Stimulated activated CD8-positive, alpha-beta memory T cell treated with anti-CD3 and anti-CD28 coated beads, Interleukin-4, amount 100 ng/mL, for 48 hours (primary cell): ENCODE measurements around the gene AFP.
"Not testable (repeated sequence)": the region's sequence is repeated elsewhere in the genome, so short reads cannot be mapped to it uniquely, and the experiment has no call there.

ENCODE experiments used
- DNase-seq: peaks from one replicate; pipeline ENCODE4 v3.0.0-alpha.2; 2020

AFP gene

DNA sequence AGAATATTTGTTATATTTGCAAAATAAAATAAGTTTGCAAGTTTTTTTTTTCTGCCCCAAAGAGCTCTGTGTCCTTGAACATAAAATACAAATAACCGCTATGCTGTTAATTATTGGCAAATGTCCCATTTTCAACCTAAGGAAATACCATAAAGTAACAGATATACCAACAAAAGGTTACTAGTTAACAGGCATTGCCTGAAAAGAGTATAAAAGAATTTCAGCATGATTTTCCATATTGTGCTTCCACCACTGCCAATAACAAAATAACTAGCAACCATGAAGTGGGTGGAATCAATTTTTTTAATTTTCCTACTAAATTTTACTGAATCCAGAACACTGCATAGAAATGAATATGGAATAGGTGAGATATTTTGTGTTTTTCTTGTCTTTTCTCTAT, at the start of gene AFP:
AFP (plus strand) TSS at position 238 of the 400 bp plus-strand sequence; CDS start at position 280, 42 bp downstream.
- no peak for DNase-seq

DNA sequence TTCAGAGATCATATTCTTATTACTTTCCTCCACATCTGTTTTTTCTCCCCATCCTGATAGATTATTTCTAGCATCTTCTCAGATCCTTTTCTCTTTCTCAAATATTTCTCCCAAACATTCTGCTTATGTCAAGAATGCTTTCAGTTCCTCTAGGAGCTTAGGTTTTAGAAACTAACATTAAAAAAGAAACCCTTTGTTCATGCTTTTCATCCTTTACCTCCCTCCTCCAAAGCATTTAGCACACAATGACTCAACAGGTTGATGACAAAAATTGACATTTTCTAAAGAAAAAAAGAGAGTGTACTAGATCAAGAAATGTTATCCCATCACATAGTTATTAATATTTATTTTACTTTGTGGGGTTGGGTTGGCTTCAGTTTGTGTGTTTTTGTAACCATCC, 48.5 kb upstream of the AFP start:
- DNase-seq, result no peak

DNA sequence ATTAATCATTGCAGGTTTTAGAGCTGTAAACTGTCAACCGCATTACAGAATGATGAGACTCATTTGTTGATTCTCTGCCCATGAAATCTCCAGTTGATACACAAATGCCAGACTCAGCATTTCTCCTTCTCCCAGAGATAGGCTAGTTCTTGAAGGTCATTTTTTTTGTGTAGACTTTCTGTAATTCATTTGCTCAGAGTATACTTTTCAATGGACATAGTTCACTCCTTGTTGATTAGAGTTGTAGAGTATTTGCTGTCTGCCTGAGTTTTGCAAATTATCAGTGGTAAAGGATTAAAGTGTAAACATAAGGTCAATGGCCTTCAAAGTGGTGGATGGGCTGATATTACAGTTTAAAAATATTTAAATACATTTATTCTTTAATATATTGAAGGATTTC, 47.1 kb upstream of the AFP start:
- DNase-seq, result no peak

DNA sequence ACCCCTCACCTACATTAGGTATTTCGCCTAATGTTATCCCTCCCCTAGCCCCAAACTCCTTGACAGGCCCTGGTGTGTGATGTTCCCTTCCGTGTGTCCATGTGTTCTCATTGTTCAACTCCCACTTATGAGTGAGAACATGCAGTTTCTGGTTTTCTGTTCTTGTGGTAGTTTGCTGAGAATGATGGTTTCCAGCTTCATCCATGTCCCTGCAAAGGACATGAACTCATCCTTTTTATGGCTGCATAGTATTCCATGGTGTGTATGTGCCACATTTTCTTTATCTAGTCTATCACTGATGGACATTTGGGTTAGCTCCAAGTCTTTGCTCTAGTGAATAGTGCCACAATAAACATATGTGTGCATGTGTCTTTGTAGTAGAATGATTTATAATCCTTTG, 46.4 kb upstream of the AFP start:
- not testable (repeated sequence) for DNase-seq

DNA sequence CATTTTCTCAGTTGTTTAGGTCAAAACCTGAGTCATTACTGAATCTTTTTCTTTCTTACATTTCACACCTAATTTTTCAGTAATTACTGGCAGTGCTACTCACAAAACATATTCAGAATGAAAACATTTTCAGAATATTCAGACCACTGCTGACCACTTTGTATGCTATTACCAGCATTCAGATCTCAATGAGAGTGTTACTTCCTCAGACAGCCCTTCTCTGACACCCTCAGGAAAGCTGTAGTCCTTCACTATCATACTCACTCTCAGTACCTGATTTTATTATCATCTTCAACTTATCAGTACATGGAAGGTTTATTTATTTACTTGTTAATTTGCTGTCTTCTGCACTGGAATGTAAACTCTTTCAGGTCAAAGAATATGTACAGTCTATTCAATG, 44.2 kb upstream of the AFP start:
- DNase-seq, result no peak

DNA sequence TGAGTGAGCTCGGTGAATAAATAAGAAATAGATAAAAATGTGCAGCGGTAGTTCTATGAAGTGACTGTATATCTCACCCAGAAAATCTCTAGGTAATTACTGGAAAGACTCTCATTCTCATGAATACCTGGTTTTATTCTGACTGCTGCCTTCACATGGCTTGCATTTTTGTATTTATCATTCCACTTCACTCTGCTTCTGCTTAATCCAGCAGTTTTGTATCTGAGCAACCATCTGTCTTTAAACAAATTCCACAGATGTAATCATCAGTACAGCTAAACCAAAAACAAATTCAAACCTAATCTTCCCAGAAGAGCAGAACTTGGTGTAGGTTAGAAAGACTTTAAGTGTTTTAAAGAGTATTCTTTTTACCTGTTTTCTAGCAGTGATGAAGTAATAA, 43.1 kb upstream of the AFP start:
- DNase-seq, result no peak

DNA sequence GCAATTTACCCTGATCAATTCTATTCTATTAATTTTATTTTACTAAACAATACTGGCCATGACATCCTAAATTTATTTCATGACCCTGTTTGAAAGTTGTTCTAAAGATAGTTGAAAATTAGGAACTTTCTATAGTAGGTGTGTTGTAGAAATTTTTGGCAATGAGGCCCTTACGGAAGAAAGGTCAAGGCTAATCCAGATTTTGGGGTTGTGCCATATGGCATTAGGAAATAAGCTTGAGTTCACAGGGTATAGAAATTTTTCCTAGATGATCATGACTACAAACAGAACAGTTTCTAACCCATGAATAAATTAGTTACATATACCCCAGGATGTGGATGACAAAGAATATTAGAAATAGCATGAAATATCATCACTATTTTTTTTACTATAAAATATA, 39.7 kb upstream of the AFP start:
- DNase-seq, result no peak

DNA sequence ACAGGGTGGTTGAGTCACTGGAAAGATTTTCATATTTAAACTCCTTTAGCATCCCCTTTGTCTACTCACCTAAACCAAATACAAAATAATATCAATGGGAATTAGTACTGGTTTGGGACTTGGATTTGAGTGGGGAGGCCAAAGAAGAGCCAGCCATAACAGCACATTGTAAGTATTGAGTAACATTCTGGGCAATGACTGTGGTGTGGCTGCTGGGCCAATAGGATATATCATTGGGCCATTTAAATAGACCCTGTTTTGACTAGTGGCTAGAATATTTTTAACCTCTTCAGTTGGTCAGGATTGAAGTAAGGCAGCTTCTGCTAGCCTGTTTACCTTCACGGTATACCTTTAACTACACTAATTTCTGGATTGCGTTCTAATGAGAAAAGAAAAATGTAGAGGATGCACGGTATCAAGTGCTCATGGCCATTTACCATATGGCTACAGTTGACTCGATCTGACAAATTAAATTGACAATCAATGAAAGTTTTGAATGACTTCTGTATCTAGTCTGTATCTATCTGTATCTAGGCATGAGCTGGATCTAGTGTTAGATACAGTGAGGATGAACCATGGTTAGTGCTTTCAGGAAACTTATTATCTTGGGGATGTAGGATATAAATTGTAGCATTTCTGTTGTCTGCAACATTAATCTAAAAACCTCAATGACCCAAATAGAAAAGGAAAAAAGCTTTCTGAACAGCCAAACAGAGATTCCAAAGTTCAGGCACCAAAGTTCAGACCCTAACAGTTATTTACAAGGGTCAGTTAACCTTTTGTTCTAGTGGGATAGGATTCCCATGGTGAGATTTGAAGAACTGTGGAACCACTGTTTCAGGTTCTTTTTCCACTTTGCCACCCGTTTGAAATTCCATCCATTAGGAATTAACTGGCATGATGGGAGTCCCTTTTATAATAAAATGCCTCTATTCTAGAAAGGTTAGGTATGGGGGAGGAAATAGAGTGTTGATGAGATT, 38.7 kb upstream of the AFP start:
- no peak for DNase-seq

DNA sequence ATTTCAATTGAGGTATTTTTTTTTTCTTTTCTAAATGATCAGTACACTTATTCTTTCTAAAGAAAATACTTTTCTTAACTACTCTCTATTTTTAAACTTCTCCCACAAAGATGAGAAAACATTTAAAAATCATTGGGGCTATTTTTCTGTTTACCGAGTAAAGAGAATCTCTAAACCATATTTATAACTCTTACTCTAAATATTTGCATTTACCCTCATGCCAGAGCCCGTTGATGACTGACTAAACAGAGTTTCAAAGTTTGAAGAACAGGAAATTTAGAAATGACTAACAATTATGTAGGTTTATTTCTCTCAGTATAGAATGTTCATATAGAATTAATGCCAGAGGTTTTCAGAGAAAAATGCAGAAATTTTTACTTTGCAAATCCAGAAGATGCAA, 34.6 kb upstream of the AFP start:
- DNase-seq, result no peak

DNA sequence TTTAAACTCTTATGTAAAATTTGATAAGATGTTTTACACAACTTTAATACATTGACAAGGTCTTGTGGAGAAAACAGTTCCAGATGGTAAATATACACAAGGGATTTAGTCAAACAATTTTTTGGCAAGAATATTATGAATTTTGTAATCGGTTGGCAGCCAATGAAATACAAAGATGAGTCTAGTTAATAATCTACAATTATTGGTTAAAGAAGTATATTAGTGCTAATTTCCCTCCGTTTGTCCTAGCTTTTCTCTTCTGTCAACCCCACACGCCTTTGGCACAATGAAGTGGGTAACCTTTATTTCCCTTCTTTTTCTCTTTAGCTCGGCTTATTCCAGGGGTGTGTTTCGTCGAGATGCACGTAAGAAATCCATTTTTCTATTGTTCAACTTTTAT, 32.0 kb upstream of the AFP start, which contains the start of gene ALB:
ALB (plus strand) TSS at position 246 of the 400 bp plus-strand sequence; CDS start at position 287, 41 bp downstream.
- no peak for DNase-seq

DNA sequence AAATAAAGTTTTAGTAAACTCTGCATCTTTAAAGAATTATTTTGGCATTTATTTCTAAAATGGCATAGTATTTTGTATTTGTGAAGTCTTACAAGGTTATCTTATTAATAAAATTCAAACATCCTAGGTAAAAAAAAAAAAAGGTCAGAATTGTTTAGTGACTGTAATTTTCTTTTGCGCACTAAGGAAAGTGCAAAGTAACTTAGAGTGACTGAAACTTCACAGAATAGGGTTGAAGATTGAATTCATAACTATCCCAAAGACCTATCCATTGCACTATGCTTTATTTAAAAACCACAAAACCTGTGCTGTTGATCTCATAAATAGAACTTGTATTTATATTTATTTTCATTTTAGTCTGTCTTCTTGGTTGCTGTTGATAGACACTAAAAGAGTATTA, 31.6 kb upstream of the AFP start:
- no peak for DNase-seq

DNA sequence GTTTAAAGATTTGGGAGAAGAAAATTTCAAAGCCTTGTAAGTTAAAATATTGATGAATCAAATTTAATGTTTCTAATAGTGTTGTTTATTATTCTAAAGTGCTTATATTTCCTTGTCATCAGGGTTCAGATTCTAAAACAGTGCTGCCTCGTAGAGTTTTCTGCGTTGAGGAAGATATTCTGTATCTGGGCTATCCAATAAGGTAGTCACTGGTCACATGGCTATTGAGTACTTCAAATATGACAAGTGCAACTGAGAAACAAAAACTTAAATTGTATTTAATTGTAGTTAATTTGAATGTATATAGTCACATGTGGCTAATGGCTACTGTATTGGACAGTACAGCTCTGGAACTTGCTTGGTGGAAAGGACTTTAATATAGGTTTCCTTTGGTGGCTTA, 30.9 kb upstream of the AFP start:
- no peak for DNase-seq

DNA sequence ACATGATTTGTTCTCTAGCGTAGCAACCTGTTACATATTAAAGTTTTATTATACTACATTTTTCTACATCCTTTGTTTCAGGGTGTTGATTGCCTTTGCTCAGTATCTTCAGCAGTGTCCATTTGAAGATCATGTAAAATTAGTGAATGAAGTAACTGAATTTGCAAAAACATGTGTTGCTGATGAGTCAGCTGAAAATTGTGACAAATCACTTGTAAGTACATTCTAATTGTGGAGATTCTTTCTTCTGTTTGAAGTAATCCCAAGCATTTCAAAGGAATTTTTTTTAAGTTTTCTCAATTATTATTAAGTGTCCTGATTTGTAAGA, 29.5 kb upstream of the AFP start:
- DNase-seq, result no peak

DNA sequence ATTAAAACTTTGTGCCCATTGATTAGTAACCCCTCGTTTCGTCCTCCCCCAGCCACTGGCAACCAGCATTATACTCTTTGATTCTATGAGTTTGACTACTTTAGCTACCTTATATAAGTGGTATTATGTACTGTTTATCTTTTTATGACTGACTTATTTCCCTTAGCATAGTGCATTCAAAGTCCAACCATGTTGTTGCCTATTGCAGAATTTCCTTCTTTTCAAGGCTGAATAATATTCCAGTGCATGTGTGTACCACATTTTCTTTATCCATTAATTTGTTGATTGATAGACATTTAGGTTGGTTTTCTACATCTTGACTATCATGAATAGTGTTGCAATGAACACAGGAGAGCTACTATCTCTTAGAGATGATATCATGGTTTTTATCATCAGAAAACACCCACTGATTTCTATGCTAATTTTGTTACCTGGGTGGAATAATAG, 28.8 kb upstream of the AFP start:
- no peak for DNase-seq

DNA sequence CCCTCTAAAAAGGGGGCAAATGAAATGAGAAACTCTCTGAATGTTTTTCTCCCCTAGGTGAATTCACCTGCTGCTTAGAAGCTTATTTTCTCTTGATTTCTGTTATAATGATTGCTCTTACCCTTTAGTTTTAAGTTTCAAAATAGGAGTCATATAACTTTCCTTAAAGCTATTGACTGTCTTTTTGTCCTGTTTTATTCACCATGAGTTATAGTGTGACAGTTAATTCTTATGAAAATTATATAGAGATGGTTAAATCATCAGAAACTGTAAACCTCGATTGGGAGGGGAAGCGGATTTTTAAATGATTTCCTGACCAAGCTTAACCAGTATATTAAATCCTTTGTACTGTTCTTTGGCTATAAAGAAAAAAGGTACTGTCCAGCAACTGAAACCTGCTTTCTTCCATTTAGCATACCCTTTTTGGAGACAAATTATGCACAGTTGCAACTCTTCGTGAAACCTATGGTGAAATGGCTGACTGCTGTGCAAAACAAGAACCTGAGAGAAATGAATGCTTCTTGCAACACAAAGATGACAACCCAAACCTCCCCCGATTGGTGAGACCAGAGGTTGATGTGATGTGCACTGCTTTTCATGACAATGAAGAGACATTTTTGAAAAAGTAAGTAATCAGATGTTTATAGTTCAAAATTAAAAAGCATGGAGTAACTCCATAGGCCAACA, 27.7 kb upstream of the AFP start:
- DNase-seq, result no peak

DNA sequence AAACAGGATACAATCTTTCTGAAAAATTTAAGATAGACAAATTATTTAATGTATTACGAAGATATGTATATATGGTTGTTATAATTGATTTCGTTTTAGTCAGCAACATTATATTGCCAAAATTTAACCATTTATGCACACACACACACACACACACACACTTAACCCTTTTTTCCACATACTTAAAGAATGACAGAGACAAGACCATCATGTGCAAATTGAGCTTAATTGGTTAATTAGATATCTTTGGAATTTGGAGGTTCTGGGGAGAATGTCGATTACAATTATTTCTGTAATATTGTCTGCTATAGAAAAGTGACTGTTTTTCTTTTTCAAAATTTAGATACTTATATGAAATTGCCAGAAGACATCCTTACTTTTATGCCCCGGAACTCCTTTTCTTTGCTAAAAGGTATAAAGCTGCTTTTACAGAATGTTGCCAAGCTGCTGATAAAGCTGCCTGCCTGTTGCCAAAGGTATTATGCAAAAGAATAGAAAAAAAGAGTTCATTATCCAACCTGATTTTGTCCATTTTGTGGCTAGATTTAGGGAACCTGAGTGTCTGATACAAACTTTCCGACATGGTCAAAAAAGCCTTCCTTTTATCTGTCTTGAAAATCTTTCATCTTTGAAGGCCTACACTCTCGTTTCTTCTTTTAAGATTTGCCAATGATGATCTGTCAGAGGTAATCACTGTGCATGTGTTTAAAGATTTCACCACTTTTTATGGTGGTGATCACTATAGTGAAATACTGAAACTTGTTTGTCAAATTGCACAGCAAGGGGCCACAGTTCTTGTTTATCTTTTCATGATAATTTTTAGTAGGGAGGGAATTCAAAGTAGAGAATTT, 26.8 kb upstream of the AFP start:
- no peak for DNase-seq

DNA sequence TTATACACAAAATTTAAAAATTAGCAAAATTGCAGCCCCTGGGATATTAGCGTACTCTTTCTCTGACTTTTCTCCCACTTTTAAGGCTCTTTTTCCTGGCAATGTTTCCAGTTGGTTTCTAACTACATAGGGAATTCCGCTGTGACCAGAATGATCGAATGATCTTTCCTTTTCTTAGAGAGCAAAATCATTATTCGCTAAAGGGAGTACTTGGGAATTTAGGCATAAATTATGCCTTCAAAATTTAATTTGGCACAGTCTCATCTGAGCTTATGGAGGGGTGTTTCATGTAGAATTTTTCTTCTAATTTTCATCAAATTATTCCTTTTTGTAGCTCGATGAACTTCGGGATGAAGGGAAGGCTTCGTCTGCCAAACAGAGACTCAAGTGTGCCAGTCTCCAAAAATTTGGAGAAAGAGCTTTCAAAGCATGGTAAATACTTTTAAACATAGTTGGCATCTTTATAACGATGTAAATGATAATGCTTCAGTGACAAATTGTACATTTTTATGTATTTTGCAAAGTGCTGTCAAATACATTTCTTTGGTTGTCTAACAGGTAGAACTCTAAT, 26.0 kb upstream of the AFP start:
- DNase-seq, result no peak

DNA sequence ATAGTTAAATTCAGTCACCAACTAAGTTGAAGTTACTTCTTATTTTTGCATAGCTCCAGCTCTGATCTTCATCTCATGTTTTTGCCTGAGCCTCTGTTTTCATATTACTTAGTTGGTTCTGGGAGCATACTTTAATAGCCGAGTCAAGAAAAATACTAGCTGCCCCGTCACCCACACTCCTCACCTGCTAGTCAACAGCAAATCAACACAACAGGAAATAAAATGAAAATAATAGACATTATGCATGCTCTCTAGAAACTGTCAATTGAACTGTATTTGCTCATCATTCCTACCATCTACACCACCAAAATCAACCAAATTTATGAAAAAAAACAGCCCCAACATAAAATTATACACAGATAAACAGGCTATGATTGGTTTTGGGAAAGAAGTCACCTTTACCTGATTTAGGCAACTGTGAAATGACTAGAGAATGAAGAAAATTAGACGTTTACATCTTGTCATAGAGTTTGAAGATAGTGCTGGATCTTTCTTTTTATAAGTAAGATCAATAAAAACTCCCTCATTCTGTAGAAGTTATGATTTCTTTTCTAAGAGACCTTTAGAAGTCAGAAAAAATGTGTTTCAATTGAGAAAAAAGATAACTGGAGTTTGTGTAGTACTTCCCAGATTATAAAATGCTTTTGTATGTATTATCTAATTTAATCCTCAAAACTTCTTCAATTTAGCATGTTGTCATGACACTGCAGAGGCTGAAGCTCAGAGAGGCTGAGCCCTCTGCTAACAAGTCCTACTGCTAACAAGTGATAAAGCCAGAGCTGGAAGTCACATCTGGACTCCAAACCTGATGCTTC, 24.9 kb upstream of the AFP start:
- DNase-seq, result no peak

DNA sequence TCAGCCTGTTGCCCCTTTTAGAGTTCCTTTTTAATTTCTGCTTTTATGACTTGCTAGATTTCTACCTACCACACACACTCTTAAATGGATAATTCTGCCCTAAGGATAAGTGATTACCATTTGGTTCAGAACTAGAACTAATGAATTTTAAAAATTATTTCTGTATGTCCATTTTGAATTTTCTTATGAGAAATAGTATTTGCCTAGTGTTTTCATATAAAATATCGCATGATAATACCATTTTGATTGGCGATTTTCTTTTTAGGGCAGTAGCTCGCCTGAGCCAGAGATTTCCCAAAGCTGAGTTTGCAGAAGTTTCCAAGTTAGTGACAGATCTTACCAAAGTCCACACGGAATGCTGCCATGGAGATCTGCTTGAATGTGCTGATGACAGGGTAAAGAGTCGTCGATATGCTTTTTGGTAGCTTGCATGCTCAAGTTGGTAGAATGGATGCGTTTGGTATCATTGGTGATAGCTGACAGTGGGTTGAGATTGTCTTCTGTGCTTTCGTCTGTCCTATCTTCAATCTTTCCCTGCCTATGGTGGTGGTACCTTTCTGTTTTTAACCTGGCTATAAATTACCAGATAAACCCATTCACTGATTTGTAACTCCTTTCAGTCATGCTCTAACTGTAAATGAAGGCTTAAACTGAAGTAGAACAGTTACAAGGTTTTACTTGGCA, 24.1 kb upstream of the AFP start:
- no peak for DNase-seq

DNA sequence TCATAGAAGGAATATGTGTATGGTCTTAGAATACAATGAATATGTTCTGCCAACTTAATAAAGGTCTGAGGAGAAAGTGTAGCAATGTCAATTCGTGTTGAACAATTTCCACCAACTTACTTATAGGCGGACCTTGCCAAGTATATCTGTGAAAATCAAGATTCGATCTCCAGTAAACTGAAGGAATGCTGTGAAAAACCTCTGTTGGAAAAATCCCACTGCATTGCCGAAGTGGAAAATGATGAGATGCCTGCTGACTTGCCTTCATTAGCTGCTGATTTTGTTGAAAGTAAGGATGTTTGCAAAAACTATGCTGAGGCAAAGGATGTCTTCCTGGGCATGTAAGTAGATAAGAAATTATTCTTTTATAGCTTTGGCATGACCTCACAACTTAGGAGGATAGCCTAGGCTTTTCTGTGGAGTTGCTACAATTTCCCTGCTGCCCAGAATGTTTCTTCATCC, 22.7 kb upstream of the AFP start:
- no peak for DNase-seq

DNA sequence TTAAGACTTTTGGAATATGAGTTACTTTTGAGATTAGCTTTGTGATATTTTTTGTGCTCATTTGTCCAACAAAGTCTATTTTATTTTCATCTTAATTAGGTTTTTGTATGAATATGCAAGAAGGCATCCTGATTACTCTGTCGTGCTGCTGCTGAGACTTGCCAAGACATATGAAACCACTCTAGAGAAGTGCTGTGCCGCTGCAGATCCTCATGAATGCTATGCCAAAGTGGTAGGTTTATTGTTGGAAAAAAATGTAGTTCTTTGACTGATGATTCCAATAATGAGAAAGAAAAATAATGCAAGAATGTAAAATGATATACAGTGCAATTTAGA, 21.1 kb upstream of the AFP start:
- no peak for DNase-seq
